Measurements from ENCODE around the gene JUND.

DNA sequence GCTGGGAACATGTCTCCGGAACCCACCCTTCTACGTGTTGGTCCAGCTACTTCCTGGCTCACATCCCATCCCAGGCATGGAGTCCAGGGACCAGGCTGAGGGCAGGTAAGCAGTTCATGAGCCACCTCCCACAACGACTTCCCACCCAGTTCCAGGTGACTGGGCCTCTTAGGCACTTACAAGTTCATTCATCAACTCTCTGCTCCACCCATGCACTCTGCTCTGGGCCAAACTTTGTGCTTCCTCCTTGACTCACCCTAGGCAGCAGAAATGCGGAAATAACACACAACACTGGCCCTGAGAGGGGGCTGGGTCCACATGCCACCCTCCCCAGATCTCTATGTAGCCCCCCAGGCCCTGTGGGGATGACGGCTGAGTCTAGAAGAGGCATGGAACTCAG lies 27.7 kb downstream of the JUND start:
- no peak for TF ChIP-seq CTCF (conservative IDR thresholded peaks at IDR 0.05; ENCODE audit: low read length)
- TF ChIP-seq EZH2phosphoT487 (IDR thresholded peaks at IDR 0.05; ENCODE audit: borderline replicate concordance, low read depth, low read length) = no peak

Data from OCI-LY7 (cell line).